Naive thymus-derived CD4-positive, alpha-beta T cell (primary cell): Measurements from ENCODE around the gene UBA7. TPM values are rescaled to one million over a fixed set of nuclear protein-coding genes. Genes with fewer than 3 reads are reported as not detected.

Experiments
- ATAC-seq: fragments of 150-1000 bp; cut with Tn5 transposase; 2 replicates; pipeline ENCODE4 v1.10.0; 2021; ENCODE audit warnings: mild to moderate bottlenecking, moderate library complexity
- CTCF ChIA-PET: fragments of 350-600 bp; sonication (Branson Sonifier 250); formaldehyde crosslinking; loops from one replicate; lab custom pipeline; 2021; ENCODE audit warnings: antibody characterized with exemption; lab: Charles Lee
- POLR2A ChIA-PET: fragments of 350-600 bp; sonication (Branson Sonifier 250); formaldehyde crosslinking; loops from one replicate; lab custom pipeline; 2021; ENCODE audit warnings: antibody characterized with exemption, inconsistent platforms; lab: Charles Lee
- DNase-seq, 9 donors: peaks; one replicate each; pipeline versions ENCODE4 v3.0.0 to v3.0.0-alpha.2; 2020 to 2022; ENCODE audit warnings: mixed read lengths in 1 of 9
- H3K27ac ChIP-seq: one replicate; pipeline ENCODE4 v1.7.0; 2013; ENCODE audit warnings: mild to moderate bottlenecking, low read depth, low read length, moderate library complexity
- H3K27me3 ChIP-seq, 2 donors: one replicate each; pipeline ENCODE4 v1.7.0; 2013; ENCODE audit warnings: low read length in 2 of 2, mild to moderate bottlenecking in 2 of 2, moderate library complexity in 2 of 2; ENCODE audit not compliant: control insufficient read depth in 2 of 2, insufficient read depth in 2 of 2
- H3K36me3 ChIP-seq, 3 experiments: 1 replicate in 2 of 3; 2 replicates in 1 of 3; pipeline ENCODE4 v1.7.0; 2013; ENCODE audit warnings: low read length in 3 of 3, mild to moderate bottlenecking in 3 of 3, moderate library complexity in 1 of 3; ENCODE audit not compliant: insufficient read depth in 3 of 3, control insufficient read depth in 2 of 3
- H3K4me1 ChIP-seq, 2 donors: one replicate each; pipeline ENCODE4 v1.7.0; 2013; ENCODE audit warnings: low read length in 2 of 2, mild to moderate bottlenecking in 2 of 2, moderate library complexity in 1 of 2; ENCODE audit not compliant: control insufficient read depth in 2 of 2, insufficient read depth in 2 of 2
- H3K4me3 ChIP-seq: 2 replicates; pipeline ENCODE4 v1.7.0; 2013; ENCODE audit warnings: mild to moderate bottlenecking, low read length
- H3K9me3 ChIP-seq, 3 experiments: 1 replicate in 2 of 3; 2 replicates in 1 of 3; pipeline ENCODE4 v1.7.0; 2013; ENCODE audit warnings: low read length in 3 of 3; ENCODE audit not compliant: control insufficient read depth in 2 of 3
- H3K27ac Mint-ChIP-seq, 9 donors: one replicate each; pipeline ENCODE4 v1.8.0; 2020 to 2022; ENCODE audit warnings: mixed read lengths in 9 of 9, mild to moderate bottlenecking in 8 of 9, moderate library complexity in 5 of 9, inconsistent platforms in 2 of 9
- H3K27me3 Mint-ChIP-seq, 5 donors: one replicate each; pipeline ENCODE4 v1.8.0; 2021 to 2022; ENCODE audit warnings: mixed read lengths in 5 of 5, mild to moderate bottlenecking in 1 of 5
- H3K36me3 Mint-ChIP-seq, 5 donors: one replicate each; pipeline ENCODE4 v1.8.0; 2020 to 2022; ENCODE audit warnings: mixed read lengths in 5 of 5, mild to moderate bottlenecking in 3 of 5, inconsistent platforms in 1 of 5
- H3K4me1 Mint-ChIP-seq, 7 donors: one replicate each; pipeline ENCODE4 v1.8.0; 2020 to 2022; ENCODE audit warnings: mixed read lengths in 7 of 7, mild to moderate bottlenecking in 3 of 7, inconsistent platforms in 1 of 7
- H3K4me3 Mint-ChIP-seq, 10 donors: one replicate each; pipeline ENCODE4 v1.8.0; 2020 to 2022; ENCODE audit warnings: mild to moderate bottlenecking in 10 of 10, mixed read lengths in 10 of 10, moderate library complexity in 6 of 10, inconsistent platforms in 2 of 10
- H3K9me3 Mint-ChIP-seq, 11 donors: one replicate each; pipeline ENCODE4 v1.8.0; 2020 to 2022; ENCODE audit warnings: mixed read lengths in 11 of 11, mild to moderate bottlenecking in 4 of 11, inconsistent platforms in 1 of 11, moderate library complexity in 1 of 11
- intact Hi-C, 2 donors: fragments of 100-400 bp; cut with micrococcal nuclease; formaldehyde crosslinking; loops; one replicate each; pipeline ENCODE4 v1.15.1; 2023
- polyA plus RNA-seq, 2 donors: library from polyadenylated mRNA; unstranded; fragments of 300-500 nt; fragmentation: Illumina TruSeq; gene quantifications; one replicate each; pipeline ENCODE4 v1.2.3, GENCODE V29; 2021
- total RNA-seq, 6 experiments: library from RNA in 5 of 6; stranded (reverse) in 5 of 6; gene quantifications; 1 replicate in 5 of 6; 2 replicates in 1 of 6; pipeline ENCODE4 v1.2.3 and lab custom pipeline; 2021 to 2026

The UBA7 gene
- total and polyA plus RNA-seq, 7 experiments from 2014 or later: 31.6 to 318 (median 277) TPM

DNA sequence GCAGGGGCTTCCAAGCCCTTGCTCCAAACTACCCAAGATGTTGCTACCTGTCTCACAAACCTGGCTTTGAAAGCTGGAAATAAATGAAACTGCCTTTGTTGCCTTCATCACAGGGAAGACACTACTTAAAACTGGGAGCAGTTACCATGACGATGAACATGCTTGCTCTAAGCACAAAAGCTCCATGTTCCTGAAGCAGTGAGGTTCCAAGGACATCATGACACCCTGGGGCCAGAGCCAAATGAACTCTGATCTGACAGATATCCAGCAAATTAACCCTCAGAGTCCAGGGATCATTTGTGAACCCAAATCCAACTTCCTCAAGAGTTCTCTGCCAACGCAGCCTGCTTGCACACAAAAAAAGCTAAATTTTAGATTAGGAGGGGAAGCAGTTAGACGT lies 31.9 kb upstream of the UBA7 start:
- no peaks in the 10 kb centered on the region for H3K27me3 Mint-ChIP-seq
- Histone ChIP-seq H3K27me3 (no peaks in the 10 kb centered on the region), H3K27ac (no peak overlapping the region), H3K36me3 (no peaks in the 10 kb centered on the region), H3K4me1 (no peaks in the 10 kb centered on the region), H3K9me3 (no peaks in the 10 kb centered on the region), H3K4me3 (no peak overlapping the region)
- ChIA-PET CTCF (interaction anchor here (0.8 to 1.0 kb wide), 2 partner anchors 43 to 306 kb away, joined by 4 to 6 read pairs; partner anchors contain the start of gene INKA1), POLR2A (no interaction called here)
- no peaks in the 10 kb centered on the region for H3K9me3 Mint-ChIP-seq
- intact Hi-C loops: no loop called here
- ATAC-seq (no peak), DNase-seq (no peak)
- peaks cover 0 to 6% (median 0%) of the 10 kb centered on the region in 5 donors for H3K36me3 Mint-ChIP-seq
- H3K27ac Mint-ChIP-seq: no peak overlapping the region
- peaks cover 0 to 3% (median 0%) of the 10 kb centered on the region in 7 donors for H3K4me1 Mint-ChIP-seq
- no peak overlapping the region for H3K4me3 Mint-ChIP-seq

DNA sequence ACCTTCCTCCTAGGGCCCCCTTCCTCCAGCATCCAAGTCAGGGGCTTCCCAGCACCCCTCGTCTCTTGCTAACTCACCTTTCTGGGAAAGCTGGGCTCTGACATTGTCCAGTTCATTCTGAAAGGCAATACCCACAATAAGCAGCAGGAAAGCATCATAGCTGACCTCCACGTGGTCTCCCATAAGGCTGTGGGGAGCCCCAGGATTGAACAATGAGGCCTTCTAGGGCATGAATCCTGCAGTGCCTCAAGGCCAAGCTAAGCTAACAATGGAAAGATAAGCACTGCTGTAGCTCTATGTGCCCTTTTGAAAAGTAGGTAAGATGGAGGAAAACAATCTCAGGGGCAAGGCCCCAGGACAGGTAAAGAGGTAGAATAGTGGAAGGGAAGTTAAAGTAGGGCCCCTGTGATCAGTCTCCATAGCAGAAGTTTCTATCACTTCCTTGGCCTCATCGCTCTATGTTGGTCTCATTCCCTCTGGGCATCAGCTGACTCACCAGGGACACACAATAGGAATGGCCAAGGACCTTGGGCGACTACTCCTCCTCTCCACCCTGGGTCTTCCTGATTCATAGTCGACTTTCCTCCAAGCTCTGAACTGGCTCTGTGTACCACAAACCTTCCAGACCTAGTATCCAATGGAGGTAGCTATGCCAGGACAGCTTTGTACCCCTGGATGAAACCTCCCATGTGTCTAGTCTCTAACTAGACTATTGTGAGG lies 30.9 kb upstream of the UBA7 start:
- Histone ChIP-seq H3K36me3 (no peaks in the 10 kb centered on the region), H3K27me3 (no peaks in the 10 kb centered on the region), H3K4me1 (no peaks in the 10 kb centered on the region), H3K27ac (no peak overlapping the region), H3K9me3 (no peaks in the 10 kb centered on the region), H3K4me3 (no peak overlapping the region)
- intact Hi-C loops: no loop called here
- H3K27ac Mint-ChIP-seq: peak overlapping the region in 1 of 9 donors; percentile 49
- POLR2A ChIA-PET: no interaction called here
- H3K4me3 Mint-ChIP-seq: no peak overlapping the region
- H3K9me3 Mint-ChIP-seq: no peaks in the 10 kb centered on the region
- no peak for ATAC-seq
- CTCF ChIA-PET: interaction anchor here (0.7 kb wide), 2 partner anchors 57 to 305 kb away, joined by 3 to 4 read pairs; no protein-coding TSS in a partner anchor
- peaks cover 0 to 3% (median 0%) of the 10 kb centered on the region in 7 donors for H3K4me1 Mint-ChIP-seq
- H3K36me3 Mint-ChIP-seq: peaks cover 0 to 4% (median 0%) of the 10 kb centered on the region in 5 donors
- no peak for DNase-seq
- no peaks in the 10 kb centered on the region for H3K27me3 Mint-ChIP-seq

DNA sequence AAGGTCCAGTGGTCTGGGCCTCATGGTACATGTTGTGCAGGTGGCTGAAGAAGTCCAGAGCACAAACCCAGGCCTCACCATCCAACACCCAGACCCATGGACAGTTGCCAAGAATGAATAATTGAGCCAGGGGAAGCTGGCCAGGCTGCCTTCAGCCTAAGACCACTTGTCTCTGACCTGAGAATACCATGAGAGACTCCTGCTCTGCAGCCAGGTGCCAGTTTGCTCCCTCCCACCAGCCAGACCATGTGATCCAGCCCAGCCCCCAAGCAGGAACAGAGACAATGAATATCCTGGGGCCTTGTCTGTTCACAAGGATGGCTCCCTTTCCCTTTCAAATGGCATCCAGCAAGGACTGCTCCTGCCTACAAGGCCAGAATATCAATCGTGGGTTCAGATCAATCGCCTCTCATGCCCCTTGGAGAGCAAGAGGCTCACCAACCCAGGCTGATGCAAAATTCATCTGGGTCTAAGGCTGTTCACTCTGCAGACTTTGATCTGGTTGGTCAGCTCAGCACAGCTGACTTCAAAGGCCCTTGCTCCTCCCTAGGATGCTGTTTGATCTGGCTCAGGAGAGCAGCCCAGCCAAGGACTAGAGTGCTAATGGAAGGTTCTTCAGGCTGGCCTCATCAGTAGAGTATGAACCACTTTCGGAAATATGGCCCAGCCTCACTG lies 29.2 kb upstream of the UBA7 start:
- ATAC-seq: no peak
- Mint-ChIP-seq H3K27me3 (no peaks in the 10 kb centered on the region), H3K9me3 (no peaks in the 10 kb centered on the region), H3K4me1 (peaks cover 0 to 9% (median 0%) of the 10 kb centered on the region in 7 donors), H3K4me3 (no peak overlapping the region), H3K27ac (no peak overlapping the region), H3K36me3 (peaks cover 0 to 5% (median 0%) of the 10 kb centered on the region in 5 donors)
- Histone ChIP-seq H3K27ac (no peak overlapping the region), H3K36me3 (no peaks in the 10 kb centered on the region), H3K4me1 (no peaks in the 10 kb centered on the region), H3K4me3 (no peak overlapping the region), H3K27me3 (no peaks in the 10 kb centered on the region), H3K9me3 (no peaks in the 10 kb centered on the region)
- ChIA-PET POLR2A (interaction anchor here (7.3 kb wide), 1 partner anchor 42 kb away, joined by 59 read pairs; the partner anchor contains the start of genes CDHR4 and INKA1), CTCF (interaction anchor here (8.7 kb wide), 1 partner anchor 38 kb away, joined by 181 read pairs; the partner anchor contains the start of genes CDHR4 and INKA1)
- no peak for DNase-seq
- intact Hi-C loops: no loop called here

DNA sequence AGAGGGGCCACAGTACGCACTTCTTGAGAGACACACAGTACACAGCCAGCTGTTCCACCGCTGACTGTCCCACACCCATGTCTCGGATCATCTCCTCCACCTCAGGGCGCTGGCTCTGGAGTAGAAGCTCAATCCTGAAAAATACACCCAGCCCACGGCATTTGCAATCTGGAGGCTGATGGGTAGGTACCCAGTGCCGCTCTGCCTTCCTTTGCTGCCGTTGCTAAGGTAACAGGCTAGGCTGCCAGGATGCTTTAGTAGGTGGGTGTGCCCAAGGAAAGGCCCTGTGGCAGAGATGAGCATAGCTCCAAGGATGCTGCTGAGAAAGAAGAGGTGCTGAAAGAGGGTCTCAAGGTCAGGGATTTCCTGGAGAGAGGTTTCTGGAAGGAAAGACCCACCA lies 28.1 kb upstream of the UBA7 start:
- Mint-ChIP-seq H3K27ac (no peak overlapping the region), H3K9me3 (no peaks in the 10 kb centered on the region), H3K4me1 (peaks cover 0 to 9% (median 0%) of the 10 kb centered on the region in 7 donors), H3K27me3 (no peaks in the 10 kb centered on the region), H3K4me3 (no peak overlapping the region), H3K36me3 (peaks cover 0 to 5% (median 0%) of the 10 kb centered on the region in 5 donors)
- Histone ChIP-seq H3K4me1 (no peaks in the 10 kb centered on the region), H3K27ac (no peak overlapping the region), H3K36me3 (no peaks in the 10 kb centered on the region), H3K27me3 (no peaks in the 10 kb centered on the region), H3K4me3 (no peak overlapping the region), H3K9me3 (no peaks in the 10 kb centered on the region)
- DNase-seq (no peak), ATAC-seq (no peak)
- CTCF ChIA-PET: interaction anchor here (1.1 to 8.7 kb wide), 2 partner anchors 37 to 302 kb away, joined by 5 to 181 read pairs; partner anchors contain the start of genes CDHR4 and INKA1
- intact Hi-C loops: no loop called here
- POLR2A ChIA-PET: interaction anchor here (7.3 kb wide), 1 partner anchor 41 kb away, joined by 59 read pairs; the partner anchor contains the start of genes CDHR4 and INKA1

DNA sequence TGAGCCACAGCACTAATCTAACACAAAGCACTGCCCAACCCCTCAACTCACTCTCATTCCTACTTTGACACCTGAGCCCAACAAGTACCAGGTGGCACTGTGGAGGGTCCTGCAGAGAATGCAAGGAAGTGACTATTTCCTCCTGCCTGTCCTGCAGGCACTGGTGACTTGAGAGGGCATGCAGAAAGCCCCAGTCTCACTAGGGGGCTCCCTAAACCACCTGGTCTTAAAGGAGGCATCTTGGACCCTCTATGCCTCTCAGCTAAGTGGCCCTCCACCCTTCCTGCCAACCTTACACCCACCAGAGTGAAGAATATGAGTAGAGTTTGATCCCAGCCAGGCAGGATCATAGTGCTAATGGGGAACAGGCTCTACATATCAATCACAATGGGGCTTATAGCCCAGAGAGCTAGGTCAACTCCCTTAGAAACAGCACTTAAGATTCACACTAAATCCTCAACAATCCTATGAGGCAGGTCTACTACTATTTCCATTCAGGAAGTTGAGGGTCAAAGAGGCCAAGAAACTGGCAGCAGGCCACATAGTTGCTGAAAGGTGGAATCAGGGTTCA lies 27.5 kb upstream of the UBA7 start:
- no peak overlapping the region for H3K4me3 Mint-ChIP-seq
- Histone ChIP-seq H3K36me3 (no peaks in the 10 kb centered on the region), H3K4me1 (no peaks in the 10 kb centered on the region), H3K27me3 (no peaks in the 10 kb centered on the region), H3K9me3 (no peaks in the 10 kb centered on the region), H3K4me3 (no peak overlapping the region), H3K27ac (no peak overlapping the region)
- no peaks in the 10 kb centered on the region for H3K9me3 Mint-ChIP-seq
- POLR2A ChIA-PET: interaction anchor here (7.3 kb wide), 1 partner anchor 40 kb away, joined by 59 read pairs; the partner anchor contains the start of genes CDHR4 and INKA1
- intact Hi-C loops: no loop called here
- H3K36me3 Mint-ChIP-seq: peaks cover 0 to 2% (median 0%) of the 10 kb centered on the region in 5 donors
- no peak for DNase-seq
- H3K4me1 Mint-ChIP-seq: peaks cover 0 to 9% (median 0%) of the 10 kb centered on the region in 7 donors
- H3K27me3 Mint-ChIP-seq: no peaks in the 10 kb centered on the region
- no peak for ATAC-seq
- no peak overlapping the region for H3K27ac Mint-ChIP-seq
- CTCF ChIA-PET: interaction anchor here (0.6 to 8.7 kb wide), 4 partner anchors 9 to 302 kb away, joined by 4 to 181 read pairs (median 4); partner anchors contain the start of genes CDHR4 and INKA1

DNA sequence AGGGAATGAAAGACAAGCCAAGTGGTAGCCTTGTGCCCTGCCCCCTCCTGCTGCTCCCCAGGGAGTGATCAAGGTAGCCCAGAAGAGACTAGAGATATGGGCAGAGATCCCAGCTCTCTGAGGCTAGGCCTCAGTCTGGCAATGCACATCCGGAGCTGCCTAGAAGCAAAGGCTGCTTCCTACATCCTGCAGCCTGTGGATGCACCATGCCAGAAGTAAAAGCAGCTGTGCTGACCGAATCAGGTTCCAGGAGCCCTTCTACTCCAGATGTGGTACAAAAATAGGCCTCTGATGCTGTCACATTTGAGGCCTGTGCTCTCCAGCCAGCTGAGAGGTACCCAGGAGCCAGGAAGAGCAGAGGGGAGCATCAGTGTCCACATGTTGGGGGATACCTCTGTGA lies 26.6 kb upstream of the UBA7 start:
- no peak overlapping the region for H3K27ac Mint-ChIP-seq
- Histone ChIP-seq H3K27me3 (no peaks in the 10 kb centered on the region), H3K9me3 (no peaks in the 10 kb centered on the region), H3K4me1 (no peaks in the 10 kb centered on the region), H3K27ac (no peak overlapping the region), H3K36me3 (no peaks in the 10 kb centered on the region), H3K4me3 (no peak overlapping the region)
- H3K4me1 Mint-ChIP-seq: peaks cover 0 to 9% (median 0%) of the 10 kb centered on the region in 7 donors
- no peaks in the 10 kb centered on the region for H3K27me3 Mint-ChIP-seq
- ATAC-seq (no peak), DNase-seq (no peak)
- peaks cover 0 to 2% (median 0%) of the 10 kb centered on the region in 5 donors for H3K36me3 Mint-ChIP-seq
- CTCF ChIA-PET: interaction anchor here (0.7 to 8.7 kb wide), 3 partner anchors 36 to 710 kb away, joined by 4 to 181 read pairs (median 5); partner anchors contain the start of genes CDHR4 and INKA1
- no peaks in the 10 kb centered on the region for H3K9me3 Mint-ChIP-seq
- intact Hi-C loops: no loop called here
- no peak overlapping the region for H3K4me3 Mint-ChIP-seq
- POLR2A ChIA-PET: interaction anchor here (7.3 kb wide), 1 partner anchor 39 kb away, joined by 59 read pairs; the partner anchor contains the start of genes CDHR4 and INKA1
